ENCODE measurements around the gene ARID4B.
A peak's percentile ranks its signal among the peaks of the same experiment; 100 is the strongest.
"Not testable (repeated sequence)": the region's sequence is repeated elsewhere in the genome, so short reads cannot be mapped to it uniquely, and the experiment has no call there.

The ARID4B gene, protein sequence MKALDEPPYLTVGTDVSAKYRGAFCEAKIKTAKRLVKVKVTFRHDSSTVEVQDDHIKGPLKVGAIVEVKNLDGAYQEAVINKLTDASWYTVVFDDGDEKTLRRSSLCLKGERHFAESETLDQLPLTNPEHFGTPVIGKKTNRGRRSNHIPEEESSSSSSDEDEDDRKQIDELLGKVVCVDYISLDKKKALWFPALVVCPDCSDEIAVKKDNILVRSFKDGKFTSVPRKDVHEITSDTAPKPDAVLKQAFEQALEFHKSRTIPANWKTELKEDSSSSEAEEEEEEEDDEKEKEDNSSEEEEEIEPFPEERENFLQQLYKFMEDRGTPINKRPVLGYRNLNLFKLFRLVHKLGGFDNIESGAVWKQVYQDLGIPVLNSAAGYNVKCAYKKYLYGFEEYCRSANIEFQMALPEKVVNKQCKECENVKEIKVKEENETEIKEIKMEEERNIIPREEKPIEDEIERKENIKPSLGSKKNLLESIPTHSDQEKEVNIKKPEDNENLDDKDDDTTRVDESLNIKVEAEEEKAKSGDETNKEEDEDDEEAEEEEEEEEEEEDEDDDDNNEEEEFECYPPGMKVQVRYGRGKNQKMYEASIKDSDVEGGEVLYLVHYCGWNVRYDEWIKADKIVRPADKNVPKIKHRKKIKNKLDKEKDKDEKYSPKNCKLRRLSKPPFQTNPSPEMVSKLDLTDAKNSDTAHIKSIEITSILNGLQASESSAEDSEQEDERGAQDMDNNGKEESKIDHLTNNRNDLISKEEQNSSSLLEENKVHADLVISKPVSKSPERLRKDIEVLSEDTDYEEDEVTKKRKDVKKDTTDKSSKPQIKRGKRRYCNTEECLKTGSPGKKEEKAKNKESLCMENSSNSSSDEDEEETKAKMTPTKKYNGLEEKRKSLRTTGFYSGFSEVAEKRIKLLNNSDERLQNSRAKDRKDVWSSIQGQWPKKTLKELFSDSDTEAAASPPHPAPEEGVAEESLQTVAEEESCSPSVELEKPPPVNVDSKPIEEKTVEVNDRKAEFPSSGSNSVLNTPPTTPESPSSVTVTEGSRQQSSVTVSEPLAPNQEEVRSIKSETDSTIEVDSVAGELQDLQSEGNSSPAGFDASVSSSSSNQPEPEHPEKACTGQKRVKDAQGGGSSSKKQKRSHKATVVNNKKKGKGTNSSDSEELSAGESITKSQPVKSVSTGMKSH (N-terminal part only)

DNA sequence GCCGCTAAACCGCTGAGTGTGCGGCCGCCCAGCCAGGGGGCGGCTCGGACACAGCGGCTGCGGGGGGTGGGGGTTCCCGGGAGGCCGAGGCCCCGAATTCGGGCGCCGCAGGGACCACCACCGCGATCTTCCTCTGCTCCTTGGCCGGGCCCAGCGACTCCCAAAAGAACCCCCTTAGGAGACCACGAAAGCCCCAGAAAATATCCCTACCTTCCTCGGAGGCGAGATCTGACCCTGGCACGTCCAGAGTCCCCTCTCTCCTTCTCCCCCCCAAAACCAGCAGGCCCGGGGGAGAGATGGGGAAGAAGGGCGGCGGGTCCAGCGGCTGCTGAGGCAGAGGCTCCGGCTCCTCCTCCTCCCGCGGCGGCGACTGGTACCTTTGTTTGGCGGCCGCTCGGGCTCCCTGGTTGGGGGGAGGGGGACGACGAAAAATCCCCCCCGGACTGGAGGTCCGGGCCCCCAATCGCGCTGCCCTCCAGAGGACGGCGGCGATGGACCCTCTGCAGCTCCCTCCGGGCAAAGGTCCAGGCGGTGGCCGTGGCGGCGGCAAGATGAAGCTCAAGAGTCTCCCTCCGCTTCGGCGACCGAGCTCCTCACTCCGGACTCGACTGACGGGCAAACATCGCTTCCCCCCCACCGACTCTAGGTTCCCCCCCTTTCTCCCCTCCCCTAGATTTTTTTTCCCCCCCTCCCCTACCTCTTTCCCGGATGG is at the start of gene ARID4B:
TSS of gene ARID4B (minus strand) at position 621 of the 712 bp plus-strand sequence. CDS start 1,260 bp downstream, outside the sequence.
- Mint-ChIP-seq H3K9me3 (no peaks in the 10 kb centered on the region), H3K4me1 (peaks cover 42% of the 10 kb centered on the region), H3K4me3 (peak within 1 kb of the TSS; percentile 94), H3K27me3 (no peaks in the 10 kb centered on the region), H3K36me3 (ENCODE audit: low read depth) (peaks cover 25% of the 10 kb centered on the region), H3K27ac (peak within 1 kb of the TSS; percentile 90)
- ATAC-seq (no peak), DNase-seq (peak; percentile 68)

DNA sequence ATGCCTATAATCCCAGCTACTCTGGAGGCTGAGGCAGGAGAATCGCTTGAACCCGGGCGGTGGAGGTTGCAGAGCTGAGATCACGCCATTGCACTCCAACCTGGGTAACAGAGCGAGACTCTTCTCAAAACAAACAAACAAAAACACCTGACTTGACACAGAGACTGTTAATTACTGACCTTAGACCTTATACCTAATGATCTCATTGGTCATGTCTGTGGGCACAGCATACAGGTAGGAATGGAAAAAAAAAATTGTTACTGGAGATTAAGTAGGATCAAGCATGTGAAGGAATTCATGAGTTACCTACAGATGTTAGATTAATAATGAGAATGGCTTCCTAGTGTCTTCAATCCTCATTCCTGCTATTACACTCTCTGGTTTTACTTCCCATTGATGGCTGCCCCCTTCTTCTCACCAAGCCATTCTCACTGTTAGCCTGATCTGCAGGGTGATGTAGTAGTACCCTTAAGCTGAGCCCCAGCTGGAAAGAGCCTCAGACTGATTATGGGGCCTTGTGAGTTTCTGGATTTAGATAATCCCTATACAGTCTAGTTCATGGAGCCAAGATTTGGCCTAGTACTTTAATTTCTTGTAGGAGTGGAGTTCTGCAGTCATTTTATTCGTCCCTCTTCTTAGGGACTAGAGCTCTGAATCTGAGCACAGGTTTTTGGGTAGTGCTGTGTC is 48.1 kb upstream of the ARID4B start:
- no peaks in the 10 kb centered on the region for H3K27me3 Mint-ChIP-seq
- H3K4me3 Mint-ChIP-seq = no peak overlapping the region
- H3K9me3 Mint-ChIP-seq = peaks cover under 1% of the 10 kb centered on the region
- no peak for DNase-seq
- H3K36me3 Mint-ChIP-seq (ENCODE audit: low read depth) = peaks cover 9% of the 10 kb centered on the region
- H3K4me1 Mint-ChIP-seq = no peaks in the 10 kb centered on the region
- no peak for ATAC-seq
- peak overlapping the region; percentile 34 for H3K27ac Mint-ChIP-seq

DNA sequence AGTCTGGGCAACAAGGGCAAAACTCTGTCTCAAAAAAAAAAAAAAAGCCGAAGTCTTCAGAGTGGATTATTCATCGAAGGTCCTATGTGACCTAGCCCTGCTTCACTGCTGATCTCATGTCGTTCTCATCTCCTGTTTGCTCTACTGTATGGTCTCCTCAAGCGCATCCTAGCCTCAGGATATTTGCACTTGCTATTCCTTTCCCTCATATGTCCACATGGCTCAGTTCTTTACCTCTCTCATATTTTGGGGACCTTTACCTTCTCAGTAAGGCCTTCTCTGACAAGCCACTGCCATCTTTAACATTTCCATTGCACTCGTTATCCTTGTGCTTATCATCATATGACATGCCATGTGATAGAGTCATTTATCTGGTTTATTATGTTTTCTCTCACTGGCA is 41.8 kb upstream of the ARID4B start:
- H3K27ac Mint-ChIP-seq = no peak overlapping the region
- H3K9me3 Mint-ChIP-seq = no peaks in the 10 kb centered on the region
- peaks cover 36% of the 10 kb centered on the region for H3K4me1 Mint-ChIP-seq
- peak overlapping the region; percentile 27 for H3K4me3 Mint-ChIP-seq
- no peaks in the 10 kb centered on the region for H3K27me3 Mint-ChIP-seq
- DNase-seq (no peak), ATAC-seq (no peak)
- peaks cover 2% of the 10 kb centered on the region for H3K36me3 Mint-ChIP-seq (ENCODE audit: low read depth)

DNA sequence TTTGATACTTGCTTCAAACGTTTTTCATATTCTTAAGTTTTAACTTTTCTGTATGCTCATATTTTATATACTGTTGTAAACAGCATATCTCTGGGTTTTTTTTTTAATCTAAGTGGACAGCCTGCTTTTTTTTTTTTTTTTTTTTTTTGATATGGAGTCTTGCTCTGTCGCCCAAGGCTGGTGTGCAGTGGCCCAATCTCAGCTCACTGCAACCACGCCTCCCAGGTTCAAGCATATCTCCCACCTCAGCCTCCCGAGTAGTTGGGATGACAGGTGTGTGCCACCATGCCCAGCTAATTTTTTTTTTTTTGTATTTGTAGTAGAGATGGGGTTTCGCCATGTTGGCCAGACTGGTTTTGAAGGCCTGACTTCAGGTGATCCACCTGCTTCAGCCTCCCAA is 40.4 kb upstream of the ARID4B start:
- Mint-ChIP-seq H3K9me3 (no peaks in the 10 kb centered on the region), H3K27me3 (no peaks in the 10 kb centered on the region), H3K4me1 (peaks cover 36% of the 10 kb centered on the region), H3K27ac (no peak overlapping the region), H3K36me3 (ENCODE audit: low read depth) (no peaks in the 10 kb centered on the region), H3K4me3 (peak overlapping the region; percentile 96)
- DNase-seq (no peak), ATAC-seq (no peak)

DNA sequence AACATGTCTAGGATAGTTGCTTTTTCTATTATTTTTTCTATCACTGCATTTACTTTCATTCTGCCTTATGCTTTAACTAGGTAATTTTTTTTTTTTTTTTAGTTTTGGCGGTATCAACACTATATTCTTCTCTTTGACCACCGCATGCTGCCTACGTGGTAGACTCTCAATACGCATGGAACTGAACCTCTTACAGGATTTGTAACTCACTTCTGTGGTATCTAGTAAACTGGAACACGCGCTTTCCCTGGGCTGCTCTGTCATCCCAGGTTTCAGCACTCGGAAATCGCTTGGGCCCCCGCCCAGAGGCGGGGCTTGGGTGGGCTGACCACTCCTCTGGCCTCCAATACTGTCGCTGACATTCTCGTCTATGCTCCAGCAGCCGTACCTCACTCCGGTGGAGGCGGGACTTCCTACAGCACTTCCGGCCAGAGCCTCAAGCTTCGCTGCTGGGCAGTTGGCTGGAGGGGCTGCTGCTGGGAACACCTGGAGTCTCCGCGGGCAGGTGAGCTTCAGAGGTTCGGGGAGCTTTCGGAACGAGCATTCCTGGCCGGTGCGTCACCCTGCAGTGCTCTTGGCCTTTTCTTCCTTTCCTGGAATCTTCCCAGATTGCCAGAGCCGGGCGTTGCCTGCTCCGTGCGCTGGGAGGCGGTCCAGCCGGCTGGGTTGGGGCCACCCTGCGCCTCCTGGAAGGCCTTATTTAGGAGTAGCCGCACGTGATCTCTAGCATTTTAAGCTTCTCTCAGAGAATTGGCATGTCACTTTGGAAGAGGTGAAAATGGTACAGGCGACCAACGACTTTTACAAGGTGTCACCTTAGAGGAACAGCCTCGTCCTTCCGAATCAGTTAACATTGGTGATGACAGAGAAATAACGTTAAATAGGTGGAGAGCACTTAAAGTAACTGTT is 39.3 kb upstream of the ARID4B start, which contains the start of gene TBCE:
TSS of gene TBCE (plus strand) at position 428 of the 909 bp plus-strand sequence. CDS start 12,623 bp downstream, outside the sequence.
- Mint-ChIP-seq H3K27me3 (no peaks in the 10 kb centered on the region), H3K9me3 (no peaks in the 10 kb centered on the region), H3K36me3 (ENCODE audit: low read depth) (no peaks in the 10 kb centered on the region), H3K27ac (peak within 1 kb of the TSS; percentile 96), H3K4me3 (peak within 1 kb of the TSS; percentile 96), H3K4me1 (peaks cover 36% of the 10 kb centered on the region)
- DNase-seq = peak; percentile 91
- peak; percentile 99 for ATAC-seq

DNA sequence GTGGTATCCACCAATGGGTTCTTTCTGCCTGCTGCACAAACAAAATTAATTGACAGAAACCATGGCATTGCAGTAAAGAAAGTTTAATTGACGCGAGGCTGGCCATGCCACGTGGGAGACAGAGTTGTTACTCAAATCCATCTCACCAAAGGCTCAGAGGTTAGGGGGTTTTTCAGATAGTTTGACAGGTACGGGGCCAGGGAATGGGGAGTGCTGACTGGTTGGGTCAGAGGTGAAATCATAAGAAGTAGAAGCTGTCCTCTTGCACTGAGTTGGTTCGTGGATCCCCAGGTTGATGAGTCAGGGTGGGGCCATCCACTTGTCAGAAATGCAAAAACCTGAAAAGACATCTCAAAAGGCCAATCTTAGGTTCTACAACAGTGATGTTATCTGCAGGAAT is 38.3 kb upstream of the ARID4B start:
- ATAC-seq (peak; percentile 62), DNase-seq (peak; percentile 44)
- peak overlapping the region; percentile 96 for H3K27ac Mint-ChIP-seq
- H3K4me1 Mint-ChIP-seq = peaks cover 36% of the 10 kb centered on the region
- no peaks in the 10 kb centered on the region for H3K9me3 Mint-ChIP-seq
- H3K27me3 Mint-ChIP-seq = no peaks in the 10 kb centered on the region
- peak overlapping the region; percentile 96 for H3K4me3 Mint-ChIP-seq
- H3K36me3 Mint-ChIP-seq (ENCODE audit: low read depth) = no peaks in the 10 kb centered on the region

DNA sequence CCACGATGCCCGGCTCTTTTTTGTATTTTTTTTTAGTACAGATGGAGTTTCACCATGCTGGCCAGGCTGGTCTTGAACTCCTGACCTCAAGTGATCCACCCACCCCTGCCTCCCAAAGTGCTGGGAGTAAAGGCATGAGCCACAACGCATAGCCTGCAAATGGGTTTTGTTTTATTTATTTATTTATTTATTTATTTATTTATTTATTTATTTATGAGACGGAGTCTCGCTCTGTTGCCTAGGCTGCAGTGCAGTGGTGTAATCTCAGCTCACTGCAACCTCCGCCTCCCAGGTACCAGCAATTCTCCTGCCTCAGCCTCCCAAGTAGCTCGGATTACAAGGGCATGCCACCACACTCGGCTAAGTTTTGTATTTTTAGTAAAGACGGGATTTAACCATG is 36.2 kb upstream of the ARID4B start:
- not testable (repeated sequence) for H3K9me3 Mint-ChIP-seq; ATAC-seq; H3K4me3 Mint-ChIP-seq; H3K36me3 Mint-ChIP-seq (ENCODE audit: low read depth); H3K27me3 Mint-ChIP-seq; H3K27ac Mint-ChIP-seq; DNase-seq
- peaks cover 33% of the 10 kb centered on the region for H3K4me1 Mint-ChIP-seq

DNA sequence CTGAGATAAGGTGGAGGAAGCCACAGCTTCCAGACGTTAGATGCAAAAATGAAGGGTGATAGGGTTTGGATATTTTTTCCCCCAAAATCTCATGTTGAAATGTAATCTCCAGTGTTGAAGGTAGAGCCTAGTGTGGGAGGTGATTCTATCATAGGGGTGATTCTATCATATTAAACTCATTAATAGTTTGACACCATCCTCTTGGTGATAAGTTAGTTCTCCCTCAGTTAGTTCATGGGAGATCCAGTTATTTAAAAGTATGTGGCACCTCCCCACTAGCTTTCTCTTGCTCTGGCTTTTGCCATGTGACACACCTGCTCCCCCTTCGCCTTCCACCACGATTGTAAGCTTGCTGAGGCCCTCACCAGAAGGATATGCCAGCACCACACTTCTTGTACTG is 30.9 kb upstream of the ARID4B start:
- Mint-ChIP-seq H3K36me3 (ENCODE audit: low read depth) (no peaks in the 10 kb centered on the region), H3K9me3 (no peaks in the 10 kb centered on the region), H3K4me1 (no peaks in the 10 kb centered on the region), H3K4me3 (no peak overlapping the region), H3K27me3 (no peaks in the 10 kb centered on the region), H3K27ac (no peak overlapping the region)
- ATAC-seq (no peak), DNase-seq (no peak)

DNA sequence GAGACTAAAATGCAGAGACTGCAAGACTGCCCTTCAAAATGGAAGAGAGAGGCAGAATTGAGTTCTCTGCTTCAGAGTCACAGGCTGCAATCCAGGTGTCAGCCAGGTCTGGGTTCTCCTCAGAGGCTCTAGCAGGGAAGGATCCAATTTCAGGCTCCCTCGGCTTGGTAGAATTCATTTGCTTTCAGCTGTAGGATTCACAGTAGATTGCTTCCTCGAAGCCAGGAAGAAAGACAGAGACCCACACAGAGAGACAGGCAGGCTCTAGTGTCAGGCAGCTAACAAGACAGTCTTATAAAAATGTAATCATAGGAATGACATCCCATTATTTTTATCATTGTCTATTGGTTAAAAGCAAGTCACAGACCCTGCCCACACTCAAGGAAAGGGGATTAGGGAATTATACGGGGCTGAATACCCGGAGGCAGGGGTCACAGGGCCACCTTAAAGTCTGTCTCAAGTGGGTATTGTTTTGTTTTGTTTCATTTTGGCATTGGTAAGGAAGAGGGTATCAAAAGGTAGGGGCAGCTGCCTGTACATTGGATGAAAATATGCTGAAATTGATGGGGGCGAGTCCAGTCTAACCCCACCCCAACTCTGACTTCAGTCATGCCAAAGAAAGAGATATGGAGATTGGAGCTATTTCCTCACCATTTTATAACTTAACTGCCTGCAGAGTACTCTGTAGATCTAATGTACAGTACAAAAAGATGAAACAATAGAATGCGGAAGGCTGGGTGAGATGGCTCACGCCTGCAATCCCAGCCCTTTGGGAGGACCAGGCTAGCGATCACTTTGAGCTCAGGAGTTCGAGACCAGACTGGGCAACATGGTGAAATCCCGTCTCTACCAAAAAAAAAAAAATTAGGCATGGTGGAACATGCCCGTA is 29.8 kb upstream of the ARID4B start:
- Mint-ChIP-seq H3K4me3 (no peak overlapping the region), H3K36me3 (ENCODE audit: low read depth) (no peaks in the 10 kb centered on the region), H3K9me3 (no peaks in the 10 kb centered on the region), H3K27me3 (no peaks in the 10 kb centered on the region), H3K27ac (no peak overlapping the region), H3K4me1 (no peaks in the 10 kb centered on the region)
- no peak for ATAC-seq
- no peak for DNase-seq

DNA sequence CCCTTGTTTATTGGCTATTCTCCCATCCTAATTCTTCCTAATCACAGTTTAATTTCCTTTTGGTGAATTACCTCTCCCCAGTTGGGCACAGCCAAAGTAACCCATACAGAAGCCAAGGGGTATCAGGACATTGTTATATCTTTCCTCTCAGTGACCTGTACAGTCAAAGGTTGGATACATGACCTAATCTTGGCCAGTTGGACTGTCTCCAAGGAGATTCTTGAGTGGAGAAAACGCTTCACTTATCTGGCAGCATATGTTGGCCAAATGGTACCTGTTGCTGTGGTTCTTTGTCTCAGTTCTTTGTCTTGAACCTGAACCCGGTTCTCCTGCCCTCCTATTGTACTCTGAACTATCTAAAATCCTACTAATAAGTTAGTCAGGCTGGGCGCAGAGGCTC is 23.9 kb upstream of the ARID4B start:
- Mint-ChIP-seq H3K9me3 (no peaks in the 10 kb centered on the region), H3K27me3 (no peaks in the 10 kb centered on the region), H3K36me3 (ENCODE audit: low read depth) (peaks cover 3% of the 10 kb centered on the region), H3K27ac (no peak overlapping the region), H3K4me3 (no peak overlapping the region), H3K4me1 (no peaks in the 10 kb centered on the region)
- ATAC-seq = no peak
- no peak for DNase-seq

DNA sequence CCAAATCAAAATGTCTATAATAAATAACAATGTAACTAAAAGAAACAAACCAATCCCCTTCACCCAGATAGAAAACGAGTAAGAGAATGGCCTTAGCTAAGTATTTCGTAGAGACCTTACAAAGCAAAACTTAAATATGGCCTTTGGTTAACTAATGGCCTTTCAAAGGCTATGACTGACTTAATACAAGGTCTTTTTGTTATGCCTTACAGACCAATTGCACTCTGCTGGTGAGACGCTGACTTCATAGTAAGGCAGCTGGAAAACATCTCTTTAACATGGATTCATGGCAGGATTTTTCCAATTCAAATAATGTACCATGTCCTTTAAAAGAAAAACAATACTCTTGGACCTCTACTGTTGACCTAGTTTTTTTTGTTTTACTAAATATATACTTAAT is 23.5 kb upstream of the ARID4B start:
- H3K27ac Mint-ChIP-seq = no peak overlapping the region
- H3K36me3 Mint-ChIP-seq (ENCODE audit: low read depth) = peaks cover 4% of the 10 kb centered on the region
- ATAC-seq (no peak), DNase-seq (no peak)
- H3K27me3 Mint-ChIP-seq = no peaks in the 10 kb centered on the region
- H3K4me3 Mint-ChIP-seq = no peak overlapping the region
- no peaks in the 10 kb centered on the region for H3K9me3 Mint-ChIP-seq
- H3K4me1 Mint-ChIP-seq = no peaks in the 10 kb centered on the region

DNA sequence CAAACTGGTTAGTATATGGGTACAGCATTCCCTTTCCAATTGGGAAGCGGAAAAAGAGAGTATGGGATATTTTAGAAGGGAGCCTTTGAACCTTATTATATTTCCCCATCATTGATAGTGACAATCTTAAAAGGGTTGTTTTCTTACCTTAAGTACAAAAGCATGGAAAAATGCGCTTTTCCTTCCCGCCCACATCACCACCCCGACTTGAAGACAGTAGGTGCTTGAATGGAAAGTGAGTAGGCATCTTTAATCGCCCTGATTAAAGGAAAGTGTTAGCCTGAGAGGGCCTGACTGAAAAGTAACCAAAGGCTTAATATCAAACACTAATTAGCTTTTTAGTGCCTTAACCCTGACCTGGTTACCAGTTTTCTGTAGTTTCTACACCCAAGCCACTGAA is 15.7 kb upstream of the ARID4B start:
- H3K36me3 Mint-ChIP-seq (ENCODE audit: low read depth) = peaks cover 22% of the 10 kb centered on the region
- no peak overlapping the region for H3K27ac Mint-ChIP-seq
- no peak overlapping the region for H3K4me3 Mint-ChIP-seq
- H3K4me1 Mint-ChIP-seq = peaks cover 14% of the 10 kb centered on the region
- H3K9me3 Mint-ChIP-seq = no peaks in the 10 kb centered on the region
- no peaks in the 10 kb centered on the region for H3K27me3 Mint-ChIP-seq
- DNase-seq (no peak), ATAC-seq (peak; percentile 43)

All from activated naive CD8-positive, alpha-beta T cell treated with anti-CD3 and anti-CD28 coated beads, Interleukin-2, amount 50 U/mL, for 24 hours (primary cell).